Smooth muscle cell of the coronary artery (primary cell): ENCODE results near the gene MACIR. TPM values are rescaled to one million over a fixed set of nuclear protein-coding genes. Genes with fewer than 3 reads are reported as not detected.

Experiments used
- total RNA-seq: library from RNA; depleted of rRNA; stranded (reverse); fragments of >200 nt; gene quantifications from 2 replicates; pipeline ENCODE4 v1.2.3, GENCODE V29; 2014; ENCODE audit warnings: low replicate concordance

Gene MACIR
- 6.2 and 18.2 TPM in 2 replicates for total RNA-seq

GRCh38 chr5:103258368-103258956 lies at the start of gene MACIR:
Gene MACIR (plus strand): TSS chr5:103258763. CDS start chr5:103275920, 17,157 bp downstream.

Other genes starting within 250 kb of the MACIR start
- gene GIN1, start 138.6 kb upstream of the MACIR start, total RNA-seq: 4.1 and 6.1 TPM in 2 replicates
- 33.6 and 36.6 TPM in 2 replicates for gene PPIP5K2, start 138.5 kb upstream of the MACIR start, total RNA-seq